Smooth muscle cell (in vitro differentiated cells): Measurements from ENCODE around the gene TMBIM6. TPM values are rescaled to one million over a fixed set of nuclear protein-coding genes. Genes with fewer than 3 reads are reported as not detected.

Experiments used
- DNase-seq: peaks from one replicate; lab custom pipeline; 2025; ENCODE audit not compliant: unreplicated experiment; lab: John Stamatoyannopoulos, UW
- H2AFZ ChIP-seq: fragments of 200-600 bp; sonication (generic); 2 replicates; pipeline ENCODE4 v1.6.0; 2016; ENCODE audit warnings: antibody characterized with exemption, low read depth, mild to moderate bottlenecking
- H3F3A ChIP-seq: fragments of 200-600 bp; sonication (generic); 2 replicates; pipeline ENCODE4 v1.6.0; 2017; ENCODE audit warnings: antibody characterized with exemption, low read depth
- H3K27ac ChIP-seq: fragments of 200-600 bp; sonication (generic); 2 replicates; pipeline ENCODE4 v1.5.1; 2016; ENCODE audit warnings: low read depth, mild to moderate bottlenecking
- H3K27me3 ChIP-seq: fragments of 200-600 bp; sonication (generic); 2 replicates; pipeline ENCODE4 v1.6.1; 2016; ENCODE audit warnings: low read depth, mild to moderate bottlenecking
- H3K36me3 ChIP-seq: fragments of 200-600 bp; sonication (generic); 2 replicates; pipeline ENCODE4 v1.5.1; 2016; ENCODE audit warnings: low read depth
- H3K4me1 ChIP-seq: fragments of 200-600 bp; sonication (generic); 2 replicates; pipeline ENCODE4 v1.5.1; 2016; ENCODE audit warnings: low read depth
- H3K4me2 ChIP-seq: fragments of 200-600 bp; sonication (generic); 2 replicates; pipeline ENCODE4 v1.6.0; 2016; ENCODE audit warnings: mild to moderate bottlenecking
- H3K4me3 ChIP-seq: fragments of 200-600 bp; sonication (generic); 2 replicates; pipeline ENCODE4 v1.5.1; 2016; ENCODE audit warnings: mild to moderate bottlenecking
- H3K79me2 ChIP-seq: fragments of 200-600 bp; sonication (generic); 2 replicates; pipeline ENCODE4 v1.6.0; 2016; ENCODE audit warnings: low read depth, mild to moderate bottlenecking
- H3K9ac ChIP-seq: fragments of 200-600 bp; sonication (generic); 2 replicates; pipeline ENCODE4 v1.6.0; 2016; ENCODE audit warnings: low read depth
- H3K9me3 ChIP-seq: fragments of 200-600 bp; sonication (generic); replicated peaks from 2 replicates; pipeline ENCODE4 v1.5.1; 2016; ENCODE audit warnings: low read depth
- H4K20me1 ChIP-seq: fragments of 200-600 bp; sonication (generic); 2 replicates; pipeline ENCODE4 v1.6.0; 2016; ENCODE audit warnings: low read depth
- CTCF ChIP-seq: fragments of 200-600 bp; sonication (generic); IDR thresholded peaks from 2 replicates; pipeline ENCODE4 v1.5.1; 2017; ENCODE audit warnings: borderline replicate concordance, mild to moderate bottlenecking, antibody characterized with exemption; ENCODE audit not compliant: insufficient read depth, poor library complexity, severe bottlenecking
- WGBS: methylation state at CpG from one replicate; pipeline ENCODE4 v1.1.7; 2016; ENCODE audit warnings: low lambda C conversion rate; 5-methylcytosine and 5-hydroxymethylcytosine counted together
- polyA plus RNA-seq: library from polyadenylated mRNA; unstranded; fragments of >200 nt; fragmentation: Nextera tagmentation; extraction: Ambion mirVana; gene quantifications from 2 replicates; pipeline ENCODE4 v1.2.1, GENCODE V29; 2016
- total RNA-seq: library from RNA; depleted of rRNA; stranded (reverse); fragments of >200 nt; gene quantifications from 2 replicates; pipeline ENCODE4 v1.2.3, GENCODE V29; 2014

Gene TMBIM6
- total and polyA plus RNA-seq, 2 experiments from 2014 or later, result 611 to 677 TPM

GRCh38 chr12:49790741-49791555, 49.6 kb downstream of the TMBIM6 start:
- H3K9me3 ChIP-seq, result no peaks in the 10 kb centered on the region
- H3K9ac ChIP-seq, result no peak overlapping the region
- H2AFZ ChIP-seq, result no peak overlapping the region
- no peaks in the 10 kb centered on the region for H3K79me2 ChIP-seq
- no peak for DNase-seq
- no peak for TF ChIP-seq CTCF
- no peaks in the 10 kb centered on the region for H3K27me3 ChIP-seq
- no peaks in the 10 kb centered on the region for H3K4me1 ChIP-seq
- WGBS, result 66% methylated on average over 22 of the region's 22 CpGs
- no peaks in the 10 kb centered on the region for H3K36me3 ChIP-seq
- no peak overlapping the region for H3K27ac ChIP-seq
- H3F3A ChIP-seq, result no peaks in the 10 kb centered on the region
- no peak overlapping the region for H3K4me2 ChIP-seq
- H4K20me1 ChIP-seq, result no peaks in the 10 kb centered on the region
- no peak overlapping the region for H3K4me3 ChIP-seq

- no peak overlapping the region for H2AFZ ChIP-seq
- DNase-seq, result no peak
- no peak overlapping the region for H3K4me2 ChIP-seq
- WGBS, result 88% methylated on average over 22 of the region's 23 CpGs
- H3K4me1 ChIP-seq, result no peaks in the 10 kb centered on the region
- no peaks in the 10 kb centered on the region for H3K27me3 ChIP-seq
- no peak for TF ChIP-seq CTCF
- H3F3A ChIP-seq, result no peaks in the 10 kb centered on the region
- H3K36me3 ChIP-seq, result no peaks in the 10 kb centered on the region
- no peak overlapping the region for H3K4me3 ChIP-seq
- no peak overlapping the region for H3K9ac ChIP-seq
- H4K20me1 ChIP-seq, result no peaks in the 10 kb centered on the region
- no peaks in the 10 kb centered on the region for H3K9me3 ChIP-seq
- no peaks in the 10 kb centered on the region for H3K79me2 ChIP-seq
- no peak overlapping the region for H3K27ac ChIP-seq
These were observed 50.3 kb downstream of the TMBIM6 start for GRCh38 chr12:49791700-49792099.

- Histone ChIP-seq H3K27ac (no peak overlapping the region), H2AFZ (no peak overlapping the region), H3K4me1 (no peaks in the 10 kb centered on the region), H3K4me2 (no peak overlapping the region), H3K9me3 (no peaks in the 10 kb centered on the region), H4K20me1 (no peaks in the 10 kb centered on the region), H3K9ac (no peak overlapping the region), H3K36me3 (no peaks in the 10 kb centered on the region), H3K79me2 (no peaks in the 10 kb centered on the region), H3K4me3 (no peak overlapping the region), H3F3A (no peaks in the 10 kb centered on the region), H3K27me3 (no peaks in the 10 kb centered on the region)
- TF ChIP-seq CTCF, result no peak
- WGBS, result 99% methylated on average over 11 of the region's 20 CpGs
- no peak for DNase-seq
These were observed 51.0 kb downstream of the TMBIM6 start for GRCh38 chr12:49792181-49792970.
